Fibroblast of lung (primary cell): ENCODE measurements around the gene INO80E. TPM values are rescaled to one million over a fixed set of nuclear protein-coding genes. Genes with fewer than 3 reads are reported as not detected.
"Not testable (repeated sequence)": the region's sequence is repeated elsewhere in the genome, so short reads cannot be mapped to it uniquely, and the experiment has no call there.

Experiments used
- DNase-seq, 2 donors: peaks; one replicate each; pipeline versions ENCODE4 v3.0.0 to v3.0.0-alpha.2; 2010; ENCODE audit warnings: low read depth in 2 of 2
- H2AFZ ChIP-seq: 2 replicates; pipeline ENCODE4 v1.5.1; 2012; ENCODE audit warnings: low read length, control low read depth, inconsistent platforms
- H3K27ac ChIP-seq: 2 replicates; pipeline ENCODE4 v1.5.1; 2011; ENCODE audit warnings: low read length, control low read depth; ENCODE audit not compliant: insufficient read depth
- H3K27me3 ChIP-seq: 2 replicates; pipeline ENCODE4 v1.5.1; 2011; ENCODE audit warnings: mild to moderate bottlenecking, low read length; ENCODE audit not compliant: control insufficient read depth, insufficient read depth
- H3K36me3 ChIP-seq: 2 replicates; pipeline ENCODE4 v1.5.1; 2011; ENCODE audit warnings: low read length; ENCODE audit not compliant: control insufficient read depth, insufficient read depth
- H3K4me1 ChIP-seq: 2 replicates; pipeline ENCODE4 v1.5.1; 2011; ENCODE audit warnings: low read length; ENCODE audit not compliant: control insufficient read depth, insufficient read depth; ENCODE audit errors: extremely low read depth
- H3K4me2 ChIP-seq: 2 replicates; pipeline ENCODE4 v1.5.1; 2011; ENCODE audit warnings: low read length, control low read depth; ENCODE audit not compliant: insufficient read depth; ENCODE audit errors: extremely low read depth
- H3K4me3 ChIP-seq, 4 experiments: fragments of 200-600 bp in 1 of 4; sonication (generic) in 1 of 4; replicated peaks in 1 of 4; 2 replicates each; pipeline ENCODE4 v1.5.1; 2011 to 2016; ENCODE audit warnings: low read length in 4 of 4, low read depth in 3 of 4, mild to moderate bottlenecking in 3 of 4, control low read depth in 2 of 4, inconsistent platforms in 1 of 4, mixed read lengths in 1 of 4; ENCODE audit not compliant: insufficient read depth in 1 of 4; ENCODE audit errors: control extremely low read depth in 1 of 4
- H3K79me2 ChIP-seq: 2 replicates; pipeline ENCODE4 v1.5.1; 2012; ENCODE audit warnings: mild to moderate bottlenecking, low read length, inconsistent platforms; ENCODE audit not compliant: control insufficient read depth, insufficient read depth
- H3K9ac ChIP-seq: 2 replicates; pipeline ENCODE4 v1.5.1; 2011; ENCODE audit warnings: mild to moderate bottlenecking, low read length, control low read depth; ENCODE audit not compliant: insufficient read depth
- H3K9me3 ChIP-seq: 2 replicates; pipeline ENCODE4 v1.5.1; 2012; ENCODE audit warnings: low read depth, low read length; ENCODE audit not compliant: control insufficient read depth, insufficient read depth
- H4K20me1 ChIP-seq: 2 replicates; pipeline ENCODE4 v1.5.1; 2011; ENCODE audit warnings: low read length; ENCODE audit not compliant: control insufficient read depth, insufficient read depth; ENCODE audit errors: extremely low read depth
- CTCF ChIP-seq, 2 donors: IDR thresholded peaks in 1 of 2; conservative IDR thresholded peaks in 1 of 2; 1 replicate in 1 of 2; 2 replicates in 1 of 2; pipeline ENCODE4 v1.5.1; 2011 to 2012; ENCODE audit warnings: low read length in 2 of 2, control low read depth in 1 of 2, inconsistent platforms in 1 of 2, low read depth in 1 of 2, mild to moderate bottlenecking in 1 of 2
- EZH2 ChIP-seq: IDR thresholded peaks from 2 replicates; pipeline ENCODE4 v1.5.1; 2012; ENCODE audit warnings: low read length, control low read depth, mild to moderate bottlenecking; ENCODE audit errors: missing control alignments
- polyA plus RNA-seq, 2 donors: library from polyadenylated mRNA; depleted of rRNA in 1 of 2; stranded (reverse) in 1 of 2; unstranded in 1 of 2; fragments of >200 nt; gene quantifications; 2 replicates each; pipeline ENCODE4 v1.2.1, GENCODE V29; 2011 to 2012; ENCODE audit warnings: missing spikeins in 1 of 2
- total RNA-seq: library from RNA; depleted of rRNA; stranded (reverse); fragments of >200 nt; gene quantifications from 2 replicates; pipeline ENCODE4 v1.2.1, GENCODE V29; 2014

The INO80E gene
- total and polyA plus RNA-seq, 2 donors (not counting 1 experiment from before 2014, with no cell fraction given) = 16.3 to 21.9 TPM

GRCh38 chr16:30016555-30017276, 20.7 kb downstream of the INO80E start:
- TF ChIP-seq EZH2 (no peak), CTCF (conservative IDR thresholded peaks at IDR 0.05 in 1 of 2, IDR thresholded peaks at IDR 0.05 in 1 of 2; ENCODE audit: low read depth in 1 of 2, low read length in 2 of 2) (no peak)
- H3K4me2 ChIP-seq = no peak overlapping the region
- no peak overlapping the region for H3K27ac ChIP-seq
- H3K79me2 ChIP-seq = no peaks in the 10 kb centered on the region
- H2AFZ ChIP-seq = no peak overlapping the region
- H3K36me3 ChIP-seq = no peaks in the 10 kb centered on the region
- H3K27me3 ChIP-seq = peaks cover 6% of the 10 kb centered on the region
- H3K9me3 ChIP-seq = no peaks in the 10 kb centered on the region
- H3K4me1 ChIP-seq = no peaks in the 10 kb centered on the region
- no peak for DNase-seq
- H3K9ac ChIP-seq = no peak overlapping the region
- no peak overlapping the region for H3K4me3 ChIP-seq
- no peaks in the 10 kb centered on the region for H4K20me1 ChIP-seq

GRCh38 chr16:30017277-30017656, 21.2 kb downstream of the INO80E start:
- H2AFZ ChIP-seq = no peak overlapping the region
- DNase-seq = no peak
- no peak overlapping the region for H3K4me2 ChIP-seq
- H3K9me3 ChIP-seq = no peaks in the 10 kb centered on the region
- no peak for TF ChIP-seq EZH2
- no peak for TF ChIP-seq CTCF (conservative IDR thresholded peaks at IDR 0.05 in 1 of 2, IDR thresholded peaks at IDR 0.05 in 1 of 2; ENCODE audit: low read depth in 1 of 2, low read length in 2 of 2)
- H3K36me3 ChIP-seq = no peaks in the 10 kb centered on the region
- H3K9ac ChIP-seq = no peak overlapping the region
- peaks cover under 1% of the 10 kb centered on the region for H3K27me3 ChIP-seq
- H4K20me1 ChIP-seq = no peaks in the 10 kb centered on the region
- H3K4me1 ChIP-seq = no peaks in the 10 kb centered on the region
- H3K79me2 ChIP-seq = no peaks in the 10 kb centered on the region
- H3K27ac ChIP-seq = no peak overlapping the region
- H3K4me3 ChIP-seq = no peak overlapping the region

- H3K4me3 ChIP-seq, H3K27ac ChIP-seq, H4K20me1 ChIP-seq, H2AFZ ChIP-seq, H3K9ac ChIP-seq, H3K36me3 ChIP-seq, H3K27me3 ChIP-seq, H3K4me1 ChIP-seq, H3K4me2 ChIP-seq, DNase-seq, H3K79me2 ChIP-seq, H3K9me3 ChIP-seq: not testable (repeated sequence)
Measured at GRCh38 chr16:30017937-30018336, 21.9 kb downstream of the INO80E start.
